GM12892 (cell line): ENCODE measurements around the gene PDZD7.

Source experiments
- DNase-seq: peaks from one replicate; pipeline ENCODE4 v3.0.0; 2011; ENCODE audit not compliant: insufficient read length
- FAIRE-seq: peaks from 2 replicates; lab custom pipeline; 2011; peaks lifted over from hg19 to GRCh38; lab: Jason Lieb, UNC
- POLR2A ChIP-seq: IDR thresholded peaks from 2 replicates; pipeline ENCODE4 v1.6.1; 2011; ENCODE audit warnings: low read depth, low read length, control low read depth
- POLR2AphosphoS5 ChIP-seq: IDR thresholded peaks from 2 replicates; pipeline ENCODE4 v1.6.1; 2011; ENCODE audit warnings: low read depth, low read length, control low read depth
- TAF1 ChIP-seq: IDR thresholded peaks from 2 replicates; pipeline ENCODE4 v1.6.1; 2011; ENCODE audit warnings: low read depth, mild to moderate bottlenecking, control low read depth, low read length, borderline replicate concordance

PDZD7 gene

GRCh38 chr10:101010329-101010728 lies 20.6 kb downstream of the PDZD7 start:
- TF ChIP-seq POLR2A, result no peak
- TF ChIP-seq TAF1, result no peak
- TF ChIP-seq POLR2AphosphoS5, result no peak
- FAIRE-seq, result no peak
- DNase-seq, result no peak

GRCh38 chr10:101008823-101009423 lies 22.0 kb downstream of the PDZD7 start:
- DNase-seq (no peak), FAIRE-seq (no peak)
- TF ChIP-seq TAF1 (no peak), POLR2AphosphoS5 (no peak), POLR2A (no peak)

- FAIRE-seq (no peak), DNase-seq (no peak)
- TF ChIP-seq POLR2A (no peak), TAF1 (no peak), POLR2AphosphoS5 (no peak)
Measured at GRCh38 chr10:101007915-101008822, 22.8 kb downstream of the PDZD7 start.

GRCh38 chr10:101007099-101007711 lies 23.7 kb downstream of the PDZD7 start:
- no peak for DNase-seq
- TF ChIP-seq POLR2AphosphoS5, result no peak
- TF ChIP-seq POLR2A, result no peak
- TF ChIP-seq TAF1, result no peak
- no peak for FAIRE-seq

- FAIRE-seq (no peak), DNase-seq (no peak)
- TF ChIP-seq POLR2A (no peak), TAF1 (no peak), POLR2AphosphoS5 (no peak)
Measured at GRCh38 chr10:101006593-101007098, 24.3 kb downstream of the PDZD7 start.

- DNase-seq, result no peak
- no peak for FAIRE-seq
- TF ChIP-seq POLR2A, result no peak
- no peak for TF ChIP-seq POLR2AphosphoS5
- no peak for TF ChIP-seq TAF1
Measured at GRCh38 chr10:101005869-101006567, 24.9 kb downstream of the PDZD7 start.

GRCh38 chr10:101005361-101005760 lies 25.6 kb downstream of the PDZD7 start:
- DNase-seq, result no peak
- TF ChIP-seq POLR2A (no peak), POLR2AphosphoS5 (no peak), TAF1 (no peak)
- FAIRE-seq, result no peak

GRCh38 chr10:101003639-101004206 lies 27.2 kb downstream of the PDZD7 start:
- FAIRE-seq (no peak), DNase-seq (no peak)
- no peak for TF ChIP-seq POLR2AphosphoS5
- no peak for TF ChIP-seq TAF1
- TF ChIP-seq POLR2A, result no peak

- no peak for DNase-seq
- no peak for FAIRE-seq
- no peak for TF ChIP-seq POLR2A
- TF ChIP-seq POLR2AphosphoS5, result no peak
- TF ChIP-seq TAF1, result no peak
Measured at GRCh38 chr10:101002456-101002855, 28.5 kb downstream of the PDZD7 start.

- DNase-seq, result no peak
- FAIRE-seq, result no peak
- TF ChIP-seq POLR2AphosphoS5 (no peak), POLR2A (no peak), TAF1 (no peak)
Measured at GRCh38 chr10:101001659-101002035, 29.3 kb downstream of the PDZD7 start.
